HepG2 (cell line): ENCODE data around the gene RLN3. TPM values are rescaled to one million over a fixed set of nuclear protein-coding genes. Genes with fewer than 3 reads are reported as not detected.

Experiments
- ATAC-seq: fragments of 200-7000 bp; cut with Tn5 transposase; 3 replicates; pipeline ENCODE4 v1.9.1; 2020; ENCODE audit warnings: mild to moderate bottlenecking, moderate library complexity
- BruUV-seq: library from RNA; stranded (reverse); fragments of 400-500 nt; replicated peaks from 2 replicates; lab custom pipeline; 2021; lab: Mats Ljungman, UMichigan
- CTCF ChIA-PET: fragments of 300-600 bp; formaldehyde crosslinking; extraction: SDS; loops from one replicate; lab custom pipeline; 2021; ENCODE audit warnings: low total read pairs, inconsistent platforms, low intra/inter-chr PET ratio; lab: Yijun Ruan, JAX
- POLR2A ChIA-PET: fragments of 350-600 bp; sonication (Branson Sonifier 250); formaldehyde crosslinking; loops from one replicate; lab custom pipeline; 2020; ENCODE audit warnings: antibody characterized with exemption, inconsistent platforms; lab: Yijun Ruan, JAX
- DNase-seq: peaks from one replicate; pipeline ENCODE4 v3.0.0-alpha.2; 2015; ENCODE audit warnings: low spot score
- FAIRE-seq: peaks from 3 replicates; lab custom pipeline; 2011; peaks lifted over from hg19 to GRCh38; lab: Jason Lieb, UNC
- H2AFZ ChIP-seq: one replicate; pipeline ENCODE4 v1.6.1; 2011; ENCODE audit warnings: low read length, inconsistent platforms
- H3K27ac ChIP-seq: fragments of 300-600 bp; 3 replicates; pipeline ENCODE4 v1.8.0; 2011; ENCODE audit warnings: mixed run types, mild to moderate bottlenecking, mixed read lengths, low read length, inconsistent platforms; ENCODE audit not compliant: insufficient read depth; ENCODE audit errors: extremely low read length
- H3K27me3 ChIP-seq, 2 experiments: fragments of 200-600 bp in 1 of 2; 2 replicates in 1 of 2; 3 replicates in 1 of 2; pipeline versions ENCODE4 v1.6.0 to v1.8.0; 2011; ENCODE audit warnings: low read length in 2 of 2, mild to moderate bottlenecking in 2 of 2, moderate library complexity in 2 of 2, inconsistent platforms in 1 of 2; ENCODE audit not compliant: insufficient read depth in 2 of 2, control insufficient read depth in 1 of 2
- H3K36me3 ChIP-seq, 2 experiments: fragments of 200-600 bp in 1 of 2; replicated peaks in 1 of 2; 2 replicates in 1 of 2; 3 replicates in 1 of 2; pipeline versions ENCODE4 v1.5.1 to v1.8.0; 2011; ENCODE audit warnings: low read length in 2 of 2, inconsistent platforms in 1 of 2; ENCODE audit not compliant: insufficient read depth in 2 of 2, control insufficient read depth in 1 of 2
- H3K4me1 ChIP-seq: 2 replicates; pipeline ENCODE4 v1.5.1; 2012; ENCODE audit warnings: low read length, inconsistent platforms; ENCODE audit not compliant: insufficient read depth
- H3K4me2 ChIP-seq: 2 replicates; pipeline ENCODE4 v1.6.0; 2011; ENCODE audit warnings: low read depth, low read length, inconsistent platforms
- H3K4me3 ChIP-seq, 3 experiments: fragments of 200-600 bp in 1 of 3; sonication (generic), shearing (Covaris generic) in 1 of 3; replicated peaks in 1 of 3; 2 replicates each; pipeline ENCODE4 v1.5.1; 2011 to 2016; ENCODE audit warnings: low read length in 3 of 3, inconsistent platforms in 2 of 3, low read depth in 2 of 3, mild to moderate bottlenecking in 2 of 3, control low read depth in 1 of 3, mixed read lengths in 1 of 3; ENCODE audit not compliant: insufficient read depth in 1 of 3
- H3K79me2 ChIP-seq: one replicate; pipeline ENCODE4 v1.6.1; 2011; ENCODE audit warnings: low read length, inconsistent platforms; ENCODE audit not compliant: insufficient read depth
- H3K9ac ChIP-seq: 2 replicates; pipeline ENCODE4 v1.6.0; 2011; ENCODE audit warnings: mild to moderate bottlenecking, low read depth, low read length, inconsistent platforms; ENCODE audit not compliant: insufficient read depth
- H3K9me3 ChIP-seq: 2 replicates; pipeline ENCODE4 v1.5.1; 2012; ENCODE audit warnings: mild to moderate bottlenecking, low read length
- H4K20me1 ChIP-seq: 2 replicates; pipeline ENCODE4 v1.6.0; 2011; ENCODE audit warnings: inconsistent platforms, mild to moderate bottlenecking, low read length, moderate library complexity; ENCODE audit not compliant: insufficient read depth
- EHMT2 ChIP-seq: fragments of 200-600 bp; sonication (generic); IDR thresholded peaks from 2 replicates; pipeline ENCODE4 v1.7.0; 2017; ENCODE audit warnings: antibody characterized with exemption, low read depth, low read length, borderline replicate concordance
- FOXK1 ChIP-seq: sonication (generic); formaldehyde crosslinking; IDR thresholded peaks from 2 replicates; pipeline ENCODE4 v1.4.0; 2020; ENCODE audit warnings: low read depth, missing genetic modification reagents, borderline replicate concordance
- HMGA1 ChIP-seq: sonication (generic); formaldehyde crosslinking; conservative IDR thresholded peaks from 2 replicates; pipeline ENCODE4 v1.4.0; 2020; ENCODE audit warnings: missing genetic modification reagents
- KLF6 ChIP-seq: IDR thresholded peaks from 2 replicates; pipeline ENCODE4 v1.8.0; 2016; ENCODE audit warnings: missing biosample characterization, missing genetic modification reagents
- MIER2 ChIP-seq: IDR thresholded peaks from 2 replicates; pipeline ENCODE4 v1.6.1; 2016; ENCODE audit warnings: missing biosample characterization, missing genetic modification reagents
- MXI1 ChIP-seq: IDR thresholded peaks from 3 replicates; pipeline ENCODE4 v1.6.1; 2012; ENCODE audit warnings: low read depth, low read length, inconsistent platforms, borderline replicate concordance
- POGZ ChIP-seq: sonication (generic); formaldehyde crosslinking; IDR thresholded peaks from 2 replicates; pipeline ENCODE4 v1.4.0; 2020; ENCODE audit warnings: mild to moderate bottlenecking, missing genetic modification reagents
- TAF15 ChIP-seq: fragments of 200-400 bp; formaldehyde crosslinking; IDR thresholded peaks from one replicate; pipeline ENCODE4 v1.6.1; 2018; ENCODE audit warnings: mild to moderate bottlenecking, low read depth, low read length; ENCODE audit not compliant: poor library complexity, severe bottlenecking
- ZBTB38 ChIP-seq: sonication (generic); formaldehyde crosslinking; IDR thresholded peaks from 2 replicates; pipeline ENCODE4 v1.5.1; 2020; ENCODE audit warnings: mild to moderate bottlenecking, missing genetic modification reagents
- ZBTB7A ChIP-seq: sonication (generic); formaldehyde crosslinking; IDR thresholded peaks from 2 replicates; pipeline ENCODE4 v1.8.0; 2022; ENCODE audit warnings: mild to moderate bottlenecking, missing genetic modification reagents
- ZNF30 ChIP-seq: sonication (generic); formaldehyde crosslinking; IDR thresholded peaks from 2 replicates; pipeline ENCODE4 v1.5.0; 2020; ENCODE audit warnings: mild to moderate bottlenecking, missing genetic modification reagents
- ZNF33B ChIP-seq: sonication (generic); formaldehyde crosslinking; IDR thresholded peaks from 2 replicates; pipeline ENCODE4 v1.5.1; 2020; ENCODE audit warnings: mild to moderate bottlenecking, missing genetic modification reagents
- ZNF556 ChIP-seq: sonication (generic); formaldehyde crosslinking; IDR thresholded peaks from 2 replicates; pipeline ENCODE4 v1.4.0; 2020; ENCODE audit warnings: mild to moderate bottlenecking, missing genetic modification reagents, borderline replicate concordance
- ZNF629 ChIP-seq: sonication (generic); formaldehyde crosslinking; conservative IDR thresholded peaks from 2 replicates; pipeline ENCODE4 v1.5.0; 2020; ENCODE audit warnings: missing genetic modification reagents
- ZSCAN31 ChIP-seq: sonication (generic); formaldehyde crosslinking; IDR thresholded peaks from 2 replicates; pipeline ENCODE4 v1.5.0; 2020; ENCODE audit warnings: low read depth, mild to moderate bottlenecking, missing genetic modification reagents
- WGBS: methylation state at CpG from one replicate; pipeline ENCODE4 v1.1.6; 2017; ENCODE audit warnings: low lambda C conversion rate; 5-methylcytosine and 5-hydroxymethylcytosine counted together
- in situ Hi-C: cut with HindIII; loops from 2 replicates; pipeline ENCODE4 v1.10.0; 2017; ENCODE audit warnings: low pct_unique_long_range_greater_than_20kb; ENCODE audit not compliant: extremely low pct_ligation_motif_present
- intact Hi-C: fragments of 100-400 bp; cut with micrococcal nuclease; formaldehyde crosslinking; loops from one replicate; pipeline ENCODE4 v1.10.0; 2022; ENCODE audit not compliant: unreplicated experiment
- polyA plus RNA-seq, 8 experiments: library from polyadenylated mRNA; depleted of rRNA in 3 of 8; stranded (reverse) in 7 of 8; unstranded in 1 of 8; fragments of >200 nt; fragmentation: Illumina TruSeq in 4 of 8; extraction: Trizol in 4 of 8; gene quantifications; 2 replicates each; pipeline versions ENCODE4 v1.2.1 to v1.2.3, GENCODE V29; 2011 to 2016; ENCODE audit warnings: low read depth in 4 of 8, missing spikeins in 1 of 8, mixed read lengths in 1 of 8; ENCODE audit not compliant: insufficient read depth in 1 of 8
- total RNA-seq, 5 experiments: library from RNA; depleted of rRNA; stranded (reverse); fragments of >200 nt; fragmentation: Illumina TruSeq; extraction: Trizol; gene quantifications; 2 replicates each; pipeline ENCODE4 v1.2.3, GENCODE V29; 2016; ENCODE audit warnings: low read depth in 1 of 5
- TF ChIP-seq, protein P1 (sequence below): sonication (generic); formaldehyde crosslinking; IDR thresholded peaks from 2 replicates; pipeline ENCODE4 v1.8.0; 2022; ENCODE audit warnings: mild to moderate bottlenecking, missing genetic modification reagents, borderline replicate concordance
- TF ChIP-seq, protein P2 (sequence below): sonication (generic); formaldehyde crosslinking; IDR thresholded peaks from 2 replicates; pipeline ENCODE4 v1.5.0; 2020; ENCODE audit warnings: missing genetic modification reagents, mild to moderate bottlenecking, borderline replicate concordance
- TF ChIP-seq, protein P3 (sequence below): IDR thresholded peaks from 2 replicates; pipeline ENCODE4 v1.6.1; 2016; ENCODE audit warnings: missing biosample characterization, missing genetic modification reagents, low read depth

The RLN3 gene
- total and polyA plus RNA-seq, 2 of the 13 experiments (the other 11 are each of a cell fraction or from before 2014, with no cell fraction given) = not detected

DNA sequence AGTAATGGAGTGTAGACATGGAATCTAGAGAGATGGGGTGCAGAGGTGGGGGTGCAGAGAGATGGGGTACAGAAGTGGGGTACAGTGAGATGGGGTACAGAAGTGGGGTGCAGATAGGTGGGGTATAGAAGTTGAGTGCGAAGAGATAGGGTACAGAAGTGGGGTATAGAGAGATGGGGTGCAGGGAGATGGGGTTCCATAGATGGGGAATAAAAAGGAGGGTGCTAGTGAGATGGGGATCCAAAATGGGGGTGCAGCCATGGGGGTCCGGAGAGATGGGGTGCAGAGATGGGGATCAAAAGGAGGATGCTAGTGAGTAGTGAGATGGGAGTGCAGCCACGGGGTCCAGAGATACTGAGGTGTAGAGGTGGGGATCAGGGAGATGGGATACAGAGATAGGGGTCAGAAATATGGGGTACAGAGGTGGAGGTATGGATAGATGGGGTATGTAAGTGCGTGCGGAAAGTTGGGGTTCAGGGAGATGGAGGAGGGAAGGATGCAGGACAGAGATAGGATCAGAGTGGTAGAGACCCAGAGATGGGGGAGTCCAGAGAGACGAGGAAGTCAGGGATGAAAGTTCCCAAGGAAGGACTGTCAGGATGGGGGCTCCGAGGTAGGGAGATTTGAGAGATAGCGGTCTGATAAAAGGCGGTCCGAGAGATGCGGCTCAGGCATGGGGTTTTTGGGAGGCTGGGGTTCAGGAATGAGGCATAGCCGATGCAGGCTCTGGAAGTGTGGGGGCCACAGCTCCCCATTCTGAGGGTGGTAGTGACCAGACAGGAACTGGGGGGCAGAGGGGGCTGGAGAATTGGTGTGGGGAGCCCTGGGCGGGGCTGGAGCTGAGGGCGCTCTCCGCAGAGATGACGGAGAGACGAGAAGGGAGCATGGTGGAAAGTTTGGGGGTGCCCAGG, 30.5 kb downstream of the RLN3 start (continued):
- TF ChIP-seq, protein P1, sequence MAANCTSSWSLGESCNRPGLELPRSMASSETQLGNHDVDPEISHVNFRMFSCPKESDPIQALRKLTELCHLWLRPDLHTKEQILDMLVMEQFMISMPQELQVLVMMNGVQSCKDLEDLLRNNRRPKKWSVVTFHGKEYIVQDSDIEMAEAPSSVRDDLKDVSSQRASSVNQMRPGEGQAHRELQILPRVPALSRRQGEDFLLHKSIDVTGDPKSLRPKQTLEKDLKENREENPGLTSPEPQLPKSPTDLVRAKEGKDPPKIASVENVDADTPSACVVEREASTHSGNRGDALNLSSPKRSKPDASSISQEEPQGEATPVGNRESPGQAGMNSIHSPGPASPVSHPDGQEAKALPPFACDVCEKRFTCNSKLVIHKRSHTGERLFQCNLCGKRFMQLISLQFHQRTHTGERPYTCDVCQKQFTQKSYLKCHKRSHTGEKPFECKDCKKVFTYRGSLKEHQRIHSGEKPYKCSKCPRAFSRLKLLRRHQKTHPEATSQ = no peak
- TF ChIP-seq MIER2 (CRISPR knock-in tag) (no peak), MXI1 (no peak), KLF6 (no peak), ZNF556 (CRISPR knock-in tag) (no peak), POGZ (CRISPR knock-in tag) (no peak), ZSCAN31 (CRISPR knock-in tag) (no peak)

DNA sequence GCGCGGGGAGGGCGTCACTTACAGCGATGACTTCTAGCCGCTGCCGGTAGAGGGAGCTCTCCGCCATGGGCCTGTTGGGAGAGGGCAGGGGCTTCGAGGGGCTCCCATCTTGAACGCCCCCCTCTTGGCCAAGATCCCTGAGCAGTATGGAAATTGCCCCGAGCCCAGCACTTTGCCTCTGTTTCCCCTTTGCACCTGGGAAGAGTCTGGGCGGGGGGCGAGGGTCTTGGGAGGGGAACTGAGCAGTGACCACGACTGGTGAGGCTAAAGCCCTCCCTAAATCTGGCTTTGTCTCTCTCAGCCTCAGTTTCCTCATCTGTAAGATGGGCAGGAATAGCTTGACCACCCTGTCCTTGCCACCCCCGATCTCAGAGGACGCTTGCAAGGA, 31.1 kb downstream of the RLN3 start:
- Histone ChIP-seq H3K36me3 (no peaks in the 10 kb centered on the region), H3K4me1 (peaks cover 39% of the 10 kb centered on the region), H3K9ac (no peak overlapping the region), H3K79me2 (no peaks in the 10 kb centered on the region), H3K27me3 (no peaks in the 10 kb centered on the region), H3K4me2 (no peak overlapping the region), H3K27ac (peak overlapping the region; percentile 81), H3K4me3 (no peak overlapping the region), H2AFZ (no peak overlapping the region), H4K20me1 (no peaks in the 10 kb centered on the region), H3K9me3 (no peaks in the 10 kb centered on the region)
- no peak for ATAC-seq
- FAIRE-seq = no peak
- POLR2A ChIA-PET = interaction anchor here (1.2 to 5.7 kb wide), 6 partner anchors 8 to 52 kb away, joined by 3 to 62 read pairs (median 4); partner anchors contain the start of genes MISP3 and RFX1
- 62% methylated on average over 15 of the region's 15 CpGs for WGBS
- no peak for DNase-seq
- no TSS peak for BruUV-seq
- in situ Hi-C loops (loop anchor here (25.0 kb wide), 1 partner anchor 297 kb away; the partner anchor contains the start of genes C19orf53 and MRI1), intact Hi-C loops (no loop called here)
- CTCF ChIA-PET = interaction anchor here (2.3 kb wide), 1 partner anchor 14 kb away, joined by 15 read pairs; the partner anchor contains the start of gene MISP3
- TF ChIP-seq ZBTB7A (CRISPR knock-in tag) = peak; percentile 71; the same call in 1 of the 2 replicates
- TF ChIP-seq, protein P2, sequence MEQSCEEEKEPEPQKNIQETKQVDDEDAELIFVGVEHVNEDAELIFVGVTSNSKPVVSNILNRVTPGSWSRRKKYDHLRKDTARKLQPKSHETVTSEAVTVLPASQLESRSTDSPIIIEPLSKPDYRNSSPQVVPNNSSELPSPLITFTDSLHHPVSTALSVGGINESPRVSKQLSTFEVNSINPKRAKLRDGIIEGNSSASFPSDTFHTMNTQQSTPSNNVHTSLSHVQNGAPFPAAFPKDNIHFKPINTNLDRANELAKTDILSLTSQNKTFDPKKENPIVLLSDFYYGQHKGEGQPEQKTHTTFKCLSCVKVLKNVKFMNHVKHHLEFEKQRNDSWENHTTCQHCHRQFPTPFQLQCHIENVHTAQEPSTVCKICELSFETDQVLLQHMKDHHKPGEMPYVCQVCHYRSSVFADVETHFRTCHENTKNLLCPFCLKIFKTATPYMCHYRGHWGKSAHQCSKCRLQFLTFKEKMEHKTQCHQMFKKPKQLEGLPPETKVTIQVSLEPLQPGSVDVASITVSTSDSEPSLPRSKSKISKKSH (CRISPR knock-in tag) = 0 out of 2 replicates have a peak, but pooled peaks have one; percentile 26
- TF ChIP-seq ZNF33B = 0 out of 2 replicates have a peak, but pooled peaks have one; percentile 8
- TF ChIP-seq HMGA1 (CRISPR knock-in tag) = no peak
- 0 out of 2 replicates have a peak, but pooled peaks have one; percentile 22 for TF ChIP-seq ZBTB38
- no peak for TF ChIP-seq EHMT2
- TF ChIP-seq, protein P3, sequence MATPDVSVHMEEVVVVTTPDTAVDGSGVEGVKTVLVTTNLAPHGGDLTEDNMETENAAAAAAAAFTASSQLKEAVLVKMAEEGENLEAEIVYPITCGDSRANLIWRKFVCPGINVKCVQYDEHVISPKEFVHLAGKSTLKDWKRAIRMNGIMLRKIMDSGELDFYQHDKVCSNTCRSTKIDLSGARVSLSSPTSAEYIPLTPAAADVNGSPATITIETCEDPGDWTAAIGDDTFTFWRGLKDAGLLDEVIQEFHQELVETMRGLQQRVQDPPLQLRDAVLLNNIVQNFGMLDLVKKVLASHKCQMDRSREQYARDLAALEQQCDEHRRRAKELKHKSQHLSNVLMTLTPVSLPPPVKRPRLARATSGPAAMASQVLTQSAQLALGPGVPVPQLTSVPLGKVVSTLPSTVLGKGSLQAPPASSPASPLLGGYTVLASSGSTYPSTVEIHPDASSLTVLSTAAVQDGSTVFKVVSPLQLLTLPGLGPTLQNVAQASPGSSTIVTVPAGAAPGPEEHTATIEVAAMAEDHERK (CRISPR knock-in tag) = no peak
- no peak for TF ChIP-seq ZNF30 (CRISPR knock-in tag)
- peak; percentile 94 for TF ChIP-seq ZNF629 (CRISPR knock-in tag)
- no peak for TF ChIP-seq FOXK1
- no peak for TF ChIP-seq TAF15
